HG02798 (cell line): Measurements from ENCODE around the gene TRIM34.
"Not testable (repeated sequence)": the region's sequence is repeated elsewhere in the genome, so short reads cannot be mapped to it uniquely, and the experiment has no call there.

Experiments used
- ATAC-seq: cut with Tn5 transposase; IDR thresholded peaks from one replicate; pipeline ENCODE4 v1.9.1; 2021; ENCODE audit warnings: mild to moderate bottlenecking; ENCODE audit not compliant: unreplicated experiment, poor library complexity

The TRIM34 gene, protein sequence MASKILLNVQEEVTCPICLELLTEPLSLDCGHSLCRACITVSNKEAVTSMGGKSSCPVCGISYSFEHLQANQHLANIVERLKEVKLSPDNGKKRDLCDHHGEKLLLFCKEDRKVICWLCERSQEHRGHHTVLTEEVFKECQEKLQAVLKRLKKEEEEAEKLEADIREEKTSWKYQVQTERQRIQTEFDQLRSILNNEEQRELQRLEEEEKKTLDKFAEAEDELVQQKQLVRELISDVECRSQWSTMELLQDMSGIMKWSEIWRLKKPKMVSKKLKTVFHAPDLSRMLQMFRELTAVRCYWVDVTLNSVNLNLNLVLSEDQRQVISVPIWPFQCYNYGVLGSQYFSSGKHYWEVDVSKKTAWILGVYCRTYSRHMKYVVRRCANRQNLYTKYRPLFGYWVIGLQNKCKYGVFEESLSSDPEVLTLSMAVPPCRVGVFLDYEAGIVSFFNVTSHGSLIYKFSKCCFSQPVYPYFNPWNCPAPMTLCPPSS

DNA sequence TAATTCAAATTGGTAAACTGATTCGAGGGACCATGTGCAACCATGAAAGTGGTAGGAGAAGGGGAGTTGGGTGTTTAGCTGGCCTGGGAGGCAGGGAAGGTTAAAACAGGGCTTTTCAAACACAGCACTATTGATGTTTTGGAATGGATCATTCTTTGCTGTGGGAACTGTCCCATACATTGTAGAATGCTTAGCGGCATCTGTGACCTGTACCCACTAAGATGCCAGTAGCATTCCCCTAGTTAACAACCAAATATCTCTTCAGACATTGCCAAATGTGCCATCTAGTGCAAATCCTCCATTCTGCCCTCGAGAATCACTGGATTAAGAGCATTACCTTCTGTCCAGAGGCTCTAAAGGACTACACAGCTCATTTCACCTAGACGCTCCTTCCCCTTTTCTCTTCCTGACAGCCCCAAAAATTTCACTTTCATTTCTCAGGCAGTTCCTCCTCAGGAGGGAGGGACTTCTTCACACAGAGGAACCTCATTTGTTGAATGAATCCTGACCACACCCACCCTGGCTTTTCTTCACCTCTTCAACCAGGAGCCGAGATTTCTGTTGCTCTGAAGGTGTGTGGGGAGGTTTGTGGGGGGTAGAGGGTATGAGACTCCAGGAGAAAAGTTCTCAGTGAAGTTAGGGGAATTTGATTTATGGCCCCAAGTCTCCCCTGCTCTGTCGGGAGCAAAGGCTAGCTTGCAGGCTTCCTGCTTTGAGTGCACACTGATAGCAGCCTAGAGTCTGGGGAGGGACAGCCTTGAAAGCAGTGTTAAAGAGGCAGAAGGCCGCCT lies at the start of gene TRIM34:
TRIM34 (plus strand) TSS at position 513 of the 791 bp plus-strand sequence. CDS start 7,331 bp downstream, outside the sequence.
- peak; percentile 97 for ATAC-seq

DNA sequence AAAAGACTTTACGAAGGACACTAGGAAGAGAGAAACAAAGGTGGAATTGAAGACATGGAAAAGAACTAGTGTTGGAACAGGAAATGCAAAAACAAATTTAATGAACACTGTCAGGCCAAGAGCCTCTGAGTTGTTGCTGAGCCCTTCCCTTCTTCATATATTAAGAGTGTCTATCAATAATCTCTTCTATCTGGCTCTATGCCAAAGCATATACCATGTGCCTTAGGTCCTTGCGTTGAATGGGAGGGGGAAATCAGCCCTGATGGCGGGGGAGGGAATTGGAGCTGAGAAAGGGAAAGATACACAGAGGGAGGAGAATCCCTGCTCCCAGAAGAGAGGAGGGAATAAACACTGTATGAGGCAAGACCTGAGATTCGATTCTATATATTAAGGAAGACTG lies 49.6 kb upstream of the TRIM34 start:
- no peak for ATAC-seq

DNA sequence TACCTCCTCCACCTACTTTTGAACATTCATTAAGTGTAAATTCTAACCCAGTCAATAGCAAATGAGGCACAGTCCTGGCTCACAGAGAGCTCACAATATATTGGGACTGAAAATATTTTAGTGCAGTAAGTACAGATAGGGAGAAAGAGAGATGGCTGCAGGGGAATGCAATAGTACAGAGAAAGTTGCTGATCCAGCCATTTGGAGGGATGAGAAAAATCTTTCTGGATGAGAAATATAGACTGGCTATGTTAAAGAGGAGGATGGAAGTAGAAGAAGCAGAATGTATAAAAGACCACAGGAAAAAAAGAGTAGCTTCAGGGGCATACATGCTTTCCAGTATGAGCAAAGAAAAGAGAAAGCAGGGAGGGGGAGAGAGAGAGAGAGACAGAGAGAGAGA lies 47.7 kb upstream of the TRIM34 start:
- ATAC-seq, result no peak

DNA sequence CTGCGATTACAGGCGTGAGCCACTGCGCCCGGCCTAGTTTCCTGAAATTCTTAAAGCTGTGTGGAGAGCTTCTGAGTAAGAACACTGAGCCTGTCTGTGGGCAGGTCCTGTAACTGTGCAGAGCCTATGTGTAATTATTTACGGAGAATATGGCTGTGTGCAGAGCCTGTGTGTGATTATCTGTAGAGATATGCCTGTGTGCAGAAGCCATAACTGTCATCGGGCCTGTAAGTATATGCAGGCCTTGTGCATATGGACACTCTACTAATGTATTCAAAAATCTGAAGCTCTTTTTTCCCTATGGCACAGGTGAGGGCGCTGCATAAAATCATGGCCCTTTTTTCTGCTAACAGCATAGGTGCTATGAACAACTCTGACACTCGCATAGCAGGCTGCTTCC lies 44.2 kb upstream of the TRIM34 start, which contains the start of gene OR52B6:
OR52B6 (plus strand) TSS at position 301 of the 400 bp plus-strand sequence; CDS start at position 301, 0 bp downstream.
- ATAC-seq, result no peak

DNA sequence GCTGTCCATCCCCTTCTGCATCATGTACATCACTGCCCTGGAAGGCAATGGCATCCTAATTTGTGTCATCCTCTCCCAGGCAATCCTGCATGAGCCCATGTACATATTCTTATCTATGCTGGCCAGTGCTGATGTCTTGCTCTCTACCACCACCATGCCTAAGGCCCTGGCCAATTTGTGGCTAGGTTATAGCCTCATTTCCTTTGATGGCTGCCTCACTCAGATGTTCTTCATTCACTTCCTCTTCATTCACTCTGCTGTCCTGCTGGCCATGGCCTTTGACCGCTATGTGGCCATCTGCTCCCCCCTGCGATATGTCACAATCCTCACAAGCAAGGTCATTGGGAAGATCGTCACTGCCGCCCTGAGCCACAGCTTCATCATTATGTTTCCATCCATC lies 43.8 kb upstream of the TRIM34 start:
- no peak for ATAC-seq

DNA sequence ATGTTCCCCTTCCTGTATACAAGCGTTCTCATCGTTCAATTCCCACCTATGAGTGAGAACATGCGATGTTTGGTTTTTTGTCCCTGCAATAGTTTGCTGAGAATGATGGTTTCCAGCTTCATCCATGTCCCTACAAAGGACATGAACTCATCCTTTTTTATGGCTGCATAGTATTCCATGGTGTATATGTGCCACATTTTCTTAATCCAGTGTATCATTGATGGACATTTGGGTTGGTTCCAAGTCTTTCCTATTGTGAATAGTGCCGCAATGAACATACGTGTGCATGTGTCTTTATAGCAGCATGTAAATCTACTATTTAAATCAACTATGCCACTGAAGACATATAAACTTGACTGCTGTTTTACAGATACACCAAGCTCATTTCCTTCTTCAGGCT lies 40.3 kb upstream of the TRIM34 start:
- ATAC-seq, result not testable (repeated sequence)

DNA sequence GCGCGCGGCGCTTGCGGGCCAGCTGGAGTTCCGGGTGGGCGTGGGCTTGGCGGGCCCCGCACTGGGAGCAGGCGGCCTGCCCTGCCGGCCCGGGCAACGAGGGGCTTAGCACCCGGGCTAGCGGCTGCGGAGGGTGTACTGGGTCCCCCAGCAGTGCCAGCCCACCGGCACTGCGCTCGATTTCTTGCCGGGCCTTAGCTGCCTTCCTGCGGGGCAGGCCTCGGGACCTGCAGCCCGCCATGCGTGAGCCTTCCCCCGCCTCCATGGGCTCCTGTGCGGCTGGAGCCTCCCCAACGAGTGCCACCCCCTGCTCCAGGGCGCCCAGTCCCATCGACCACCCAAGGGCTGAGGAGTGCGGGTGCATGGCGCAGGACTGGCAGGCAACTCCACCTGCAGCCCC lies 34.9 kb upstream of the TRIM34 start:
- not testable (repeated sequence) for ATAC-seq

DNA sequence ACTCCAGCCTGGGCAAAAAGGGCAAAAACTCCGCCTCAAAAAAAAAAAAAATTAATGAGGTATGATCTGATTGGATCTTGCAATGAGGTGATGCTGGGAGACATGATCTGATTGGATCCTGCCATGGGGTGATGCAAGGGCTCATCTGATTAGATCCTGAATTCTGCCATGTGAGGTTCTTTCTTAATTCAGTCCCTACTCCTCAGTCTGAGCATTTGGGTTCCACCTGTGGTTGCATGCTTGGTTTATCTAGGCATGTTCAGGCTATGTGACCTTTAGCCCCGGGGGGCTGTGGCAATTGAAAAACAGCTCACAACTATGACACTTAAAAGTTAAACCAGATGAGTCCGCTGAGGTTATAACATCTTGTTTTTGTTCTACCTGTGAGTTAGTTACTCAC lies 33.2 kb upstream of the TRIM34 start:
- ATAC-seq, result no peak

DNA sequence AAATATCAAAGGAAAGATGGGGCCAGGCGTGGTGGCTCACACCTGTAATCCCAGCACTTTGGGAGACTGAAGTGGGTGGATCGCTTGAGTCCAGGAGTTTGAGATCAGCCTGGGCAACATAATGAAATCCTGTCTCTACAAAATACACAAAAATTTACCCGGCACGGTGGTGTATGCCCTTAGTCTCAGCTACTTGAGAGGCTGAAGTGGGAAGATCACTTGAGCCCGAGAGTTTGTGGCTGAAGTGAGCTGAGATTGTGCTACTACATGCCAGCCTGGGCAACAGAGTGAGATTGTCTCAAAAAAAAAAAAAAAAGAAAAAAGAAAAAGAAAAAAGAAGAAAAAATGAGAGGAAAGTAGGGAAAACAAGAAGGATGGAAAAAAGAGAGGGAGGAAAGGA lies 32.2 kb upstream of the TRIM34 start:
- no peak for ATAC-seq

DNA sequence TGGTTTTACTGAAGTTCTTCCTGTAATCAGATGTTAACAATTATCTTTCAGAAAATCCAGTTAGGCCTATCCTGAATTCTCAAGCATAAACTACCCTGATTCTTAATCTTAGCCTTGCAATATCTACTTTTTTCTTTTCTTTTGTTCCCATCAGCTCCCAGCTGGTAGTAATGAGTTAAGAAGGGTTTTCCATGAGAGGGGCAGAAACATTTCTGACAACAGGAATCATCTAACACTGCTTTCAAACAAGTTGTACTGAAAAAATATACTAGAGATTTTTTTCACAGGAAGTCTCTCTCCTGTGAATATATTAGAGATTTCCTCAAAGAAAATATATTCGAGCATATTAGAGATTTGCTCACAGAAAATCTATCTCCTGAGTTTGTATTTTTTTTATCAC lies 31.7 kb upstream of the TRIM34 start:
- ATAC-seq, result no peak

DNA sequence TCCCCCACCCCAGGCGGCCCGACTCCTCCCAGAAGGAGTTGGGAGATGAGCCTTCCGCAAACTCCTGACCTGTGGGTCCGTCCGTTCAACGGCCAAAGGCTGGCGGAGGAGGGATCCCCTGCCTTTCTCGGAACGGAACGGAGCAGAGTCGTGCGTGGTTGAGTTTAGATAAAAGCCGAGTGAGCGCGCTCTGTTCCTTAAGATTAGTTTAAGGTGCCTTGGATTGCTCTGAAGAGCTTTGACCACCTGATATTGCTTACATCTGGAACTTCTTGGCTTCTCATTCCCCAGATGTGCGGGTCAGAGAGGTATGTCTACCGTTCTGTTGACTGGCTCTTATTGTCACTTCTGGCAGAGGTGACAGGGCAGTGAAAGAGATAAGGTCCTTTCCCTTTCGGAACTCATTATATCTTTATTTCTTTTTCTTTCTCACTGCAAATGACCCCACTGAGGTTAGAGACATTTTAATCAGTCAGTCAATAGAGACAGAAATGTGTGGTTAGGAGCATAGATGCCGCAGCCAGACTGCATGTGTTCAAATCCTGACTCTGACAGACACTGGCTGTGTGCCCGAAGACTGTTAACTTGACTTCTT lies 28.1 kb upstream of the TRIM34 start, which contains the start of gene TRIM6:
TRIM6 (plus strand) TSS at position 31 of the 595 bp plus-strand sequence; CDS start at position 292, 261 bp downstream.
- ATAC-seq, result peak; percentile 52

DNA sequence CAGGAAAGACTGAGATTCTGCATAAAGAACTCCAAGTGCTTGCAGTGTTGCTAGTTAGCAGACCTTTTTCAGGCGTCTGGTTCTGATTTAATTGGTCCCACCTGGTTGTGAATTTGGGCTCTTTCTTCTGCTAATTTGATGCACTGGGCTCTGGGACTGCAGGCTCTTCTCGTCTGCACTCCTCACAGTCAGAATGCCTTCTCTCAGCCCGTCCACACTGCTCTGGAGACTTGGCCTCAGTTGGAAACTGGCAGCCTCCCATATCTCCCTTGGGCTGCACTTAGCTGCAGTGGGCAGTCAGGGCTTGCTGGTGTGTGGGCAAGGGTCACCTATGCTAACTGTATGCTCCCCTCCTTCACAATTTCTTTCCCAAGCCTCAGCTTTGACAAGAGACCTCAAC lies 26.8 kb upstream of the TRIM34 start:
- no peak for ATAC-seq

DNA sequence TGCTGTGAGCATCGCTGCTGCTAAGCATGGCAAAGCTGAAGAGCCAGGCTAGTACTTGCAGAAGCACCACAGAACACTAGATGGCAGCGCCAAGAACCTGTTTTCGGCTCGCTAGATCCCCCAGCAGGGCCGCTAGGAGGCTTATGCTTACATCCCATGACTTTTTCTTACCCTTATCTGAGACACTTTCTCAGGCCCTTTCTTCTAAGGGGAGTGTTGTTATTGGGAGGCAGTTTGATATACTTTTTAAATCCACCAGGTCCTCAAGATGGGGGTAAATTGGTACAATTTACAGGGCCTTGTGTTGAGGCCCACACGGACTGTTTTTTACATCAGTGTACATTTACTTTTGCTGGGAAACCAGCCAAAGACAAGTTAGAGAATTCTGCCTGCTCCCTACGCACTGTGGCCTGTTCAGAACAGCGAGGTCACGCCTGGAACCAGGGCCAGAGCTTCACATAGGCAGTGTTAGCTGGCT lies 24.4 kb upstream of the TRIM34 start:
- peak; percentile 92 for ATAC-seq

DNA sequence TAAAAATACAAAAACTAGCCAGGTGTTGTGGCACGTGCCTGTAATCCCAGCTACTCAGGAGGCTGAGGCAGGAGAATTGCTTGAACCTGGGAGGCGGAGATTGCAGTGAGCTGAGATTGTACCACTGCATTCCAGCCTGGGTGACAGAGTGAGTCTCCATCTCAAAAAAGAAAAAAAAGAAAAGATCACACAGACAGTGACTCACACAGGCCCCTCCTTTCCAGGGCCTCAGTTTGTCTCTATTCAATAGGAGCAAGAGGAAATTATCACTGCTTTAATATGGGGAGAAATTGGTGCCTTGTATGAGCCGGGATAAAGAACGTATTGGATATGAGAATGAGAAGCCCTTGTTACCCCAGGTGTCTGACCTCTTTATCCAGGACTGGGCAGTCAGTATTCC lies 22.0 kb upstream of the TRIM34 start:
- not testable (repeated sequence) for ATAC-seq

DNA sequence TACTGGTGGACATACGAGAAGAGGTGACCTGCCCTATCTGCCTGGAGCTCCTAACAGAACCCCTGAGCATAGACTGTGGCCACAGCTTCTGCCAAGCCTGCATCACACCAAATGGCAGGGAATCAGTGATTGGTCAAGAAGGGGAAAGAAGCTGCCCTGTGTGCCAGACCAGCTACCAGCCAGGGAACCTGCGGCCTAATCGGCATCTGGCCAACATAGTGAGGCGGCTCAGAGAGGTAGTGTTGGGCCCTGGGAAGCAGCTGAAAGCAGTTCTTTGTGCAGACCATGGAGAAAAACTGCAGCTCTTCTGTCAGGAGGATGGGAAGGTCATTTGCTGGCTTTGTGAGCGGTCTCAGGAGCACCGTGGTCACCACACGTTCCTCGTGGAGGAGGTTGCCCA lies 21.5 kb upstream of the TRIM34 start:
- no peak for ATAC-seq

DNA sequence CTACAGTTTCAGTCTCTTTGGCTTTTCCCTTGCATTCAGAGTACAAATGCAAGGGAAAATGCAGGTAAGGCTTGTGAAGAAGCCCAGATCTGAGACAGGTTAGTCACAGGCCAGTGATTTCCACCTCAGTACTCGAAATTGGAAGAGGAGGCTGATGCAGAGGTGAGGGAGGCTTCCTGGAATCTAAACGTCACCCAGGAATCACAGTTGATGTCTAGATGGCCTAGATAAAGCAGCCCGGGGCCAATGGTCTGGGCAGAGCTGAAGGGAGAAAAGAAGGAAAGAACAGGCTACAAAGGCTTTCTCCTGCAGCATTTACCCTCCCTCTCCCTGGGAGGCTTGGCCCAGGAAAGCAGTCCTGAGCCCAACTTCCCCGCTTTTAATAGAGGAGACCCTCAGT lies 19.9 kb upstream of the TRIM34 start:
- ATAC-seq, result no peak

DNA sequence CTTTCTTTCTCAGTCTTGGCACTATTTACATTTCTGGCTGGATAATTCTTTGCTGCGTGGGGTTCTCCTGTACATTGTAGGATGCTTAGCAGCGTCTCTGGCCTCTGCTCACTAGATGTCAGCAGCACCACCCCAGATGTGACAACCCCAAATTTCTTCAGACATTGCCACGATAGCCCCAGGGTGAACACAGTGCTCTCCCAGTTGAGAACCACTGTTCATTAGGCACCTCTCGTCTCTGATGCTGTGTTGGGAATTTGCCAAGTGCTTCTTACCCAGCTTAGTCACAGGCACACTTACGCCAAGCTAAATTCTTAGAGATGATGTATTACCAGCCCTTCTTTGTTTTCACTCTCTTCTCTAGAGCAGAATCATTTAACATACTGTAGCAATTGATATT lies 19.0 kb upstream of the TRIM34 start:
- ATAC-seq, result no peak

DNA sequence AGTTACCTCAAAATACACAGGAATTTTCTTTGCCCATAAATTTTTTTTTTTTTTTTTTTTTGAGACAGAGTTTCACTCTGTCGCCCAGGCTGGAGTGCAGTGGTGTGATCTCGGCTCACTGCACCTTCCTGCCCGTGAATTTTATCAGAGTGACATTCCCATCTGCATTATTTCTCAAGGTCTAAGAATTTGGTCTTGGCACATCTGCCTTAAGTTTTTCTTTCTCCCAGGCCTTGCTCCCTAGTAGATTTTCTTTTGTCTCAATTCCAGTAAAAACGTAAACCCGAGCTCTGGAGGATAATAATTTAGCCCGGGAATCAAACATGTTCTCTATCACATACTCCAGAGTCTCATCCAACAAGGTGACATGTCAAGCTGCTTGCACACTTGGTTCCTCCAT lies 16.0 kb upstream of the TRIM34 start:
- ATAC-seq, result no peak

DNA sequence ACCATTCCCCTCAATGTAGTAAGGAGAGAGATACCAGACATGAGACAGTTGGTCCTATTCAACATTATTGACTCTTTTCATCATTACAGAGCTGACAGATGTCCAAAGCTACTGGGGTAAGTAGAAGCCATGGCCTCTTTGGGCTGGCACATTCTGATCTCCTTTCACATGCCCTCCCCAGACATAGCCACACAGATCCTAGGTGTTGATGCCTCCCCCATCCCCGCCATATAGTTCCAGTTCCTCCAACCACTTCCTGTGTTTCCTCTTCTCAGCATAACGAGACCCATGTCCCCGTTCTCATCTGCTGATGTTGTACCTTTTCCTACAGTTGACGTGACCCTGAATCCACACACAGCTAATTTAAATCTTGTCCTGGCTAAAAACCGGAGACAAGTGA lies 14.4 kb upstream of the TRIM34 start:
- no peak for ATAC-seq

DNA sequence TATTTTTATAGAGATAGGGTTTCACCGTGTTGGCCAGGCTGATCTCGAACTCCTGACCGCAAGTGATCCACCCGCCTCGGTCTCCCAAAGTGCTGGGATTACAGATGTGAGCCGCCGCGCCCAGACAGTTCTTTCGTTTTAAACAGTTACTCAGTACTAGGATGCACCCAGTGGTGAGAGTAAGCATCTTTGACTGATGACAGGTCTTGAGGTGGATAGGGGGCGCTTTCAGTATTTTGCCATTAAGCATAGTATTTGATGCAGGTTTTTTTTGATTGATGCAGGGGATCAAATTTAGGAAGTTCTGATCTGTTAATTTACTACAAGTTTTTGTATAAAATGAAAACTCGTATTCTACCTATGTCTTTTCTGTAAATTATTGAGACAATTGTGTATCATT lies 13.2 kb upstream of the TRIM34 start:
- ATAC-seq, result no peak

DNA sequence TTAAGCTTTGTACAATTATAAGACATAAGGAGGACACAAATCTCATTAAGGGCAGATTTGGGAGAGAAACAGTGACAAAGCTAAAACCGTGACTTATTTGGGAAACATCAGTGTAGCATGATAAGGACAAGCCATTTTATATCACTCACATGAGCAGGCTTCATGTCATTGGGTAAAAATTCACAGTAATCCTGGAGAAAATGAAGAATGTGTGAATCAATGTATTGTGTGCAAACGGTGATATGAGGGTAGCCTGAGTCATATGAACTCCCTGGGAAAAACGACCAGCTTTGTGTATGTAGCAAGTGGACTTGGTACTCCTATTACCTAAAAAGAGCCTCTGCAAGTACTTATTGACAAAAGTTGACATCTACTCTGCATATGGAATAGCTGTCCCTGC lies 6.0 kb upstream of the TRIM34 start:
- ATAC-seq, result no peak
